Activated CD8-positive, alpha-beta memory T cell treated with anti-CD3 and anti-CD28 coated beads, Interleukin-2, amount 10 ng/mL, durations not matched to agents 7 days and 5 days (primary cell): ENCODE results near the gene CERS6. TPM values are rescaled to one million over a fixed set of nuclear protein-coding genes. Genes with fewer than 3 reads are reported as not detected.

Experiments used
- ATAC-seq: fragments of 150-1000 bp; cut with Tn5 transposase; one replicate; pipeline ENCODE4 v1.10.0; 2021; ENCODE audit warnings: moderate library complexity
- CTCF ChIA-PET: fragments of 350-600 bp; sonication (Branson Sonifier 250); formaldehyde crosslinking; loops from one replicate; lab custom pipeline; 2021; ENCODE audit warnings: antibody characterized with exemption; lab: Charles Lee
- DNase-seq: peaks from one replicate; pipeline ENCODE4 v3.0.0-alpha.2; 2020
- H3K27ac Mint-ChIP-seq: one replicate; pipeline ENCODE4 v1.8.0; 2021; ENCODE audit warnings: mild to moderate bottlenecking, mixed read lengths
- H3K27me3 Mint-ChIP-seq: one replicate; pipeline ENCODE4 v1.8.0; 2021; ENCODE audit warnings: mixed read lengths
- H3K36me3 Mint-ChIP-seq: one replicate; pipeline ENCODE4 v1.8.0; 2021; ENCODE audit warnings: mild to moderate bottlenecking, mixed read lengths
- H3K4me1 Mint-ChIP-seq: one replicate; pipeline ENCODE4 v1.8.0; 2021; ENCODE audit warnings: mixed read lengths
- H3K4me3 Mint-ChIP-seq: one replicate; pipeline ENCODE4 v1.8.0; 2021; ENCODE audit warnings: mild to moderate bottlenecking, moderate library complexity, mixed read lengths
- H3K9me3 Mint-ChIP-seq: one replicate; pipeline ENCODE4 v1.8.0; 2022; ENCODE audit warnings: low read depth, mixed read lengths
- total RNA-seq, 2 experiments: library from RNA; stranded (reverse); gene quantifications; one replicate each; pipeline ENCODE4 v1.2.3, GENCODE V29; 2021

CERS6 gene
- total RNA-seq, 2 experiments from 2014 or later, result 5.0 to 12.7 TPM

DNA sequence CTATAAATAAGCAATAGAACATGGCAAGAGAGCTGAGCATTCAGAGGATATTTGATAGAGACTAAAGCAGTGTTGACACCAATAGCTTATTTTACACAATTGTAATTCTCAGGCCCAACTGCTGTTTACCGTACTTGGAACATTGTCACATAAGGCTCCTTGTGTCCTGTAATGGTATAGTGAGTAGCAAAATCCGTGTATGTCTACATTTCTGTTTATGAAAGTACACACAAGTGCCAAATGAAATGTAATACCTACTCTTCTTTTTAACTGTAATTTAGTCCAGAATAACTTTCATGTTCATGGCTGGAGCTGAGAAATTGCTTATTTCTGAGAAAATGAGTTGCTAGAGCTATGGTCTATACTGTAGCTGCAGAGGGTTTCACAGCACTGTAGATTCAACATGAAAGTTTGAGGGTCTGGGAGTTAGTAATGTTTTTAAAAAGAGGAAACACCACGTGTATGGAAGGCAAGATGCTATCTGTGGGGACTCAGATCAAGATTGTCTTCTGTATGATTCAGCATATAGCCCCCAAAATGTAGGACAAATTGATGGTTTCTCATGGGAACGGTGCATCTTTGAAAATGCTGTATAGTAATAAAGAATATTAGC is 236.2 kb downstream of the CERS6 start:
- H3K36me3 Mint-ChIP-seq, result peaks cover 13% of the 10 kb centered on the region
- CTCF ChIA-PET, result no interaction called here
- DNase-seq (no peak), ATAC-seq (peak; percentile 86)
- H3K27ac Mint-ChIP-seq, result peak overlapping the region; percentile 6
- H3K4me3 Mint-ChIP-seq, result no peak overlapping the region
- H3K27me3 Mint-ChIP-seq, result no peaks in the 10 kb centered on the region
- H3K4me1 Mint-ChIP-seq, result peaks cover 18% of the 10 kb centered on the region
- H3K9me3 Mint-ChIP-seq, result no peaks in the 10 kb centered on the region

DNA sequence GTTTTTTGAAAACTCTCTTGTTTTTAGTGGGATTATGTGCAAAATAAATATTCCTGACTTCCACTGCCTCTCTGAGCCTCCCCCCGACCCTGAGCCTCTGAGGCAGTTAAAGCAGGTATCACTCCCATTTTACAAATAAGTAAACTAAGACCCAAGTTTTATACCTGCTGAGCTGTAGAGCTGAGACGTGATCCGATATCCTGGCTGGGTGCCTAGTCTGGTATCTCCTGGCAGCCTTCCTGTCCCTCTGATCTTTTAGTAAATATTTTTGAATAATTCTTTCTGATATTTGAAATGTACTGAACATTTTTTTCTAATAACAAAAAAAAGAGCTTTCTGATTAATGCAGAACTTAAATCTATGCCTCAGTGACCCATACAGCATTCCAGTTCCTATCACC is 238.1 kb downstream of the CERS6 start:
- H3K4me3 Mint-ChIP-seq, result no peak overlapping the region
- H3K27me3 Mint-ChIP-seq, result no peaks in the 10 kb centered on the region
- no peak overlapping the region for H3K27ac Mint-ChIP-seq
- peaks cover 18% of the 10 kb centered on the region for H3K4me1 Mint-ChIP-seq
- CTCF ChIA-PET, result no interaction called here
- no peak for ATAC-seq
- no peaks in the 10 kb centered on the region for H3K9me3 Mint-ChIP-seq
- H3K36me3 Mint-ChIP-seq, result peaks cover 17% of the 10 kb centered on the region
- no peak for DNase-seq

DNA sequence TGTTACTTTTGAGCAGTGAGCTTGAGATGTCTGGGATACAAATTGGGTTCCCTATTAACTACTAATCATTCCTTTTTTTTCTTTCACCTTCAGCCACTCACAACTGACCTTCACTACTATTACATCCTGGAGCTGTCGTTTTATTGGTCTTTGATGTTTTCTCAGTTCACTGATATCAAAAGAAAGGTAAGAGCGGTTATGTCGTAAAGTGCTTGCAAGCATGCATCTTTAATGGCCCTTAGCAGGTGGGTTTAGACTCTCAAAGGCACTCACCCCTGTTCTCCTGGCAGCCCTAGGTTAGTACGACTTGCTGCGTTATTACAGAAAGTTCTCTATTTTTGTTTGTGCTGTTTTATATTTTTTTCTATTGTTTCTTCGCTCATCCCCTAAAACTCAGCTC is 238.8 kb downstream of the CERS6 start:
- CTCF ChIA-PET, result no interaction called here
- no peaks in the 10 kb centered on the region for H3K27me3 Mint-ChIP-seq
- no peak overlapping the region for H3K4me3 Mint-ChIP-seq
- ATAC-seq (no peak), DNase-seq (no peak)
- no peaks in the 10 kb centered on the region for H3K9me3 Mint-ChIP-seq
- peaks cover 17% of the 10 kb centered on the region for H3K36me3 Mint-ChIP-seq
- H3K4me1 Mint-ChIP-seq, result peaks cover 18% of the 10 kb centered on the region
- no peak overlapping the region for H3K27ac Mint-ChIP-seq

DNA sequence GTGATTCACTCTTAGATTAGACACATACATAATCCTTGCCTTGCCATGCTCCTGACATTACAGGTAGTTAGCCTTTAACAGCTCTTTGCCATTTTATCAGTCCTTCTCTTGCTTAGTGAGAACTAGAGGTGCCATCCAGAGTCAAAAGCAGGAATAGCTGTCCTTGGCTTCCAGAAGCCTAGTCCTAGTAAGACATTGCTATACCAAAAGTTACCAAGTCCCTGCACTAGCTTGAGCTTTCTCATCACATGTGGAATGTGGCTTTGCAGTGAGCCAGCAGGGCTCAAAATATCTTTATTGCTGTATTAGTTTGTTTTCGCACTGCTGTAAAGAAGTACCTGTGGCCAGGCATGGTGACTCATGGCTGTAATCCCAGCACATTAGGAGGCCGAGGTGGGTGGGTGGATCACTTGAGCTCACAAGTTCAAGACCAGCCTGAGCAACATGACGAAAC is 241.6 kb downstream of the CERS6 start:
- Mint-ChIP-seq H3K4me1 (no peaks in the 10 kb centered on the region), H3K4me3 (no peak overlapping the region), H3K9me3 (no peaks in the 10 kb centered on the region), H3K27ac (no peak overlapping the region), H3K27me3 (no peaks in the 10 kb centered on the region), H3K36me3 (peaks cover 10% of the 10 kb centered on the region)
- DNase-seq (no peak), ATAC-seq (no peak)
- CTCF ChIA-PET, result interaction anchor here (1.3 kb wide), 1 partner anchor 351 kb away, joined by 3 read pairs; no protein-coding TSS in a partner anchor

DNA sequence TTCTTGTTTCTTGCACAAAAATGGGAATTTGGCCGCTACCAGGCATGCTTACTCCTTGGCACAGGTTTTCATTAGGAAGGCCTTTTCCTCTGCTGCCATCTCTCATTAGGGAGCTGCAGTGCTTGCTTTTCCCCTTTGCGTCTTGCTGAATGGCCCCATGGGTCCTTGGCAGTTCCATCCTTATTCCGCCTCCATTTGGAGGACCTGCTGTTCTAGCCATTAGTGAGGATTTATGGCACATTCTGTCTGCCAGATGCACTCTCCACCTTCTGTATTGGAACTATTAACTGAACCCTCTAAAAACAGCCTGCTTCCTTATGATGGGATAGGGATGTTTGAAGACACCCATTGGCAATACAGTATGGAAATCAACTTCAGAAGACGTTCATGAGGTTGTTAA is 242.9 kb downstream of the CERS6 start:
- no peak overlapping the region for H3K4me3 Mint-ChIP-seq
- peaks cover 10% of the 10 kb centered on the region for H3K36me3 Mint-ChIP-seq
- ATAC-seq (no peak), DNase-seq (no peak)
- no peaks in the 10 kb centered on the region for H3K27me3 Mint-ChIP-seq
- no peak overlapping the region for H3K27ac Mint-ChIP-seq
- no peaks in the 10 kb centered on the region for H3K4me1 Mint-ChIP-seq
- H3K9me3 Mint-ChIP-seq, result no peaks in the 10 kb centered on the region
- CTCF ChIA-PET, result no interaction called here

DNA sequence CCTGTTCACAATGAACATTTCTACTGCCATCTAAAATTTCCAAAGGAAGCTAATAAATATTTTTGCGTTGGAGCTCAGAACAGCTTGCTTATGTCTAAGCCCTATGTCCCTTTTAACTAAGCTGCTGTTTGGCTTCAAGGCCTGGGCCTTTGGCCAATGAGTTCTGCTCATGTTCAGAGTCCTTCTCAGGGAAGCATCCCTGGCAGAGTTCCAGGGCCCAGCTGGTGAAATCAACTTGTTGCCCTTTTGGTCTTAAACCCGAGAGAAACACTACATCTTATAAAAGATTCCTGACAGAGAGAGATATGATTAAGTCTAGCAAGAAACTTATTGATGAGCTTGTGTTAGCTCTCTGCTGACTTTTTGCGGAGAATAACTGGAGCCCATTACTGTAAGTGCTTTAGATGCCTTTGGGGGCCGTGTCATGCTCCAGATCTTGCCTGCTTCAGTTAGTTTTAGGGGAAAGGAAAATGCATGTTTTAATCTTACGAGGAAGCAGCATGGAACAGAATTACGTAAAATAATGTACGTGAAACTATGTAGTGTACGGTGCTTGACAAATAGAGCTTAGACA is 243.9 kb downstream of the CERS6 start:
- H3K36me3 Mint-ChIP-seq, result peaks cover 8% of the 10 kb centered on the region

DNA sequence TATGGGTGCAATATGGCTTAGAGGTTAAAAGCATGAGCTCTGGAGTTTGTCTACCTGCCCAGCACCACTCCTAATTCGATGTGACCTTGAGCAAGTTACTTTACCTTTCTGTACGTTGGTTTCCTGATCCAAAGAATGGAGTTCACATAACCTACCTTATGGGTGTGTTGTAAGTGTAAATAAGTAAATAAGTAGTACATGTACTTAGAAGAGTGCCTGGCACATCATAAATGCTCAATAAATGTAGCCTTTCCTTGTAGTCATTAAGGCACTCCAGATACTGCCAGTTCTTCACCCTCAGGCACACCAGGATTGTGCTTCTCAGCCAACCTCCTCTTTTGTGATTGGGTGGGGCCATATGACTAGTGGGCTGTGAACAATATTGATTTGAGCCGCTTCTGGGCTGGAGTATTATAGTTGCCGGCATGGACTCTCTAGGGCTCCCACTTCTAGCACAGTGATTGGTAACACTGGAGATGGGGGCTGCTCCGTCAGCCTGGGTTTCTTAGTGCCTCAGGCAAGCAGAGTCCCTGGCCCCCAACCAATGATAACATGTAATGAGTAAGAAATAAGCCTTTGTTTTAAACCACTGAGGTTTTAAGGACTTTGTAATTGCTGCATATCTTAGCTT is 244.7 kb downstream of the CERS6 start:
- H3K4me1 Mint-ChIP-seq, result no peaks in the 10 kb centered on the region
- no peak overlapping the region for H3K27ac Mint-ChIP-seq
- CTCF ChIA-PET, result no interaction called here
- H3K36me3 Mint-ChIP-seq, result peaks cover 4% of the 10 kb centered on the region
- no peak overlapping the region for H3K4me3 Mint-ChIP-seq
- H3K27me3 Mint-ChIP-seq, result no peaks in the 10 kb centered on the region
- no peak for ATAC-seq
- no peaks in the 10 kb centered on the region for H3K9me3 Mint-ChIP-seq
- no peak for DNase-seq

More for the DNA sequence above, 243.9 kb downstream of the CERS6 start:
- CTCF ChIA-PET, result no interaction called here
- no peaks in the 10 kb centered on the region for H3K9me3 Mint-ChIP-seq
- H3K4me1 Mint-ChIP-seq, result no peaks in the 10 kb centered on the region
- H3K27ac Mint-ChIP-seq, result no peak overlapping the region
- no peak overlapping the region for H3K4me3 Mint-ChIP-seq
- ATAC-seq, result no peak
- DNase-seq, result no peak
- no peaks in the 10 kb centered on the region for H3K27me3 Mint-ChIP-seq

DNA sequence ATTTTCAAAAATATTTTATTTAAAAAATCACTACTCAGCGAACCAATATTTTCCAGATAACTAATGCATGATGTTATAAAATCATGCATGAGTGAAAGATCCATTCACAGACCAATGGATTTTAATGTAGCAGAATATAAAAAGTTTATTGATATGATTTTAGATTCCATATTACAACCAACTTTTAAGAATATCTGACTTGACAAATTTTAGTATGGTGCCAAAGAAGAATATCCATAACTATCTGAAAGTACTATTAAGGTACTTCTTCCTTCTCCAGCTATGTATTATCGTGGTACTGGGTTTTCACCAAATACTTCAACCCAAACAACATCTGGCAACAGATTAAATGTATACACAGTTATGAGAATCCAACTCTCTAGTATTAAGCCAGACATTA is 246.5 kb downstream of the CERS6 start:
- CTCF ChIA-PET, result interaction anchor here (2.1 kb wide), 1 partner anchor 356 kb away, joined by 6 read pairs; no protein-coding TSS in a partner anchor
- Mint-ChIP-seq H3K27me3 (no peaks in the 10 kb centered on the region), H3K36me3 (peaks cover 4% of the 10 kb centered on the region), H3K4me1 (no peaks in the 10 kb centered on the region), H3K27ac (no peak overlapping the region), H3K4me3 (no peak overlapping the region), H3K9me3 (no peaks in the 10 kb centered on the region)
- DNase-seq (no peak), ATAC-seq (no peak)

DNA sequence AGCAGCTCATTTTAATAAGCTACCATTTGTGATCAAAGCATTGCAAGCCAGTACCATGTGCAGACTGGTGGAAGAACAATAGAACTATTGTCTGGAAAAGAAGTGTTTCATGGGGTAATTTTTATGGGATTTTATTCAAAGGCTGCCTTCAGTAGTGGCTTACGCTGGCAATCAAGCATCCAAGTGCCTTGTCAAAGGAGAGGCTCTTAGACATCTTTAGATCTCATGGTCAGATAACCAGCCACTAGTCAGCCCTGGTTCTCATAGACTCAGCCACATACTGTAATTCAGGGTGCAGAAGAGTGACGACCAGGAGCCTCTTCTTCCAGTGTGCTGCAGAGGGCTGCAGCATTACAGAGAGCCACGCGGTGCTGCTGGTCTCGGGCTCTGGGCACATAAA is 247.9 kb downstream of the CERS6 start:
- no peak overlapping the region for H3K4me3 Mint-ChIP-seq
- peaks cover 2% of the 10 kb centered on the region for H3K36me3 Mint-ChIP-seq
- no peak for DNase-seq
- H3K27ac Mint-ChIP-seq, result no peak overlapping the region
- H3K4me1 Mint-ChIP-seq, result no peaks in the 10 kb centered on the region
- no peak for ATAC-seq
- H3K9me3 Mint-ChIP-seq, result no peaks in the 10 kb centered on the region
- CTCF ChIA-PET, result interaction anchor here (2.1 kb wide), 1 partner anchor 357 kb away, joined by 6 read pairs; no protein-coding TSS in a partner anchor
- no peaks in the 10 kb centered on the region for H3K27me3 Mint-ChIP-seq

DNA sequence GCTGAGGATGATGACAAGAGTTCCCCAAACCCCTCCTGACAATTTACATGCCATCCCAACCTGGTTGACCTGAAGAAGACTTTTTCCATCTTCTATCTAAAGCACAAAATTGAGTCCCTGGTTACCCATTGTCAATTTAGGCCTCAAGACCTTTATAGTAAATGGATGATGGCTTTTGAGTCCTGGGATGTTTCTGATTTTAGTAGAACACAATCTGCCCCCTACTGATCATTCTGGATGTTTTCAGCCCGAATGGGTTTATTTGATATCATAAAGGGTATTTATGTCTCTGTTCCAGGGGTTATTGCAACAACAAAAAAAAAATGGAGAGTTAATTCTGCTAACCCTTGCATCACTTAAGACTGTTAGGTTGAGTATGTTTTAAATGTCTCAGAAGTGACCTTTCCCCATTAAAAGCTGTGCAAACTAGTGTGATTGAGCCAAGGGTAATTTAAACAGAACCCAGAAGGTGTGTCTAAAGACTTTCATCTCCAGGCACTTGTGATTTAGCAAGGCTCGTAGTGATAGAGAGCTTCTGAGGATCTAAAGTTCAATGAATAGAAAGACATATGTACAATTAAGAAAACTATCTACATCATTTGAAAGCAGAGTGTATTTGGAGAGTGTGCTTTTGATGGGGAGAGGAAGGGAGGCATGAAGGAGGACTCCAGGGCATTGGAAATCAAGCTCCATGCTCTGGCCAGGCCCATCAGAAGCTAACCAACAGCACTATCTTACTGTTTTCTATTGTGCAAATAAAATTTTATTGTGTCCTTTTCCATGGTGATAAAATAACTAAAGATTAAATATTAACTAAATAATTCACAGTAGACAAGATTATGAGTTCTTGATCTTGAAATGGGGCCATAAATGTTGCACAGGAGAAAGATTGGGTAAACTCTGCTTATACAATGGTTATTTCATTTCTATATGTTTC is 249.7 kb downstream of the CERS6 start:
- CTCF ChIA-PET, result interaction anchor here (1.5 kb wide), 1 partner anchor 359 kb away, joined by 7 read pairs; no protein-coding TSS in a partner anchor
- DNase-seq, result no peak
- ATAC-seq, result no peak
- H3K27me3 Mint-ChIP-seq, result no peaks in the 10 kb centered on the region
- H3K4me3 Mint-ChIP-seq, result no peak overlapping the region
- H3K36me3 Mint-ChIP-seq, result no peaks in the 10 kb centered on the region
- H3K27ac Mint-ChIP-seq, result no peak overlapping the region
- no peaks in the 10 kb centered on the region for H3K9me3 Mint-ChIP-seq
- no peaks in the 10 kb centered on the region for H3K4me1 Mint-ChIP-seq

DNA sequence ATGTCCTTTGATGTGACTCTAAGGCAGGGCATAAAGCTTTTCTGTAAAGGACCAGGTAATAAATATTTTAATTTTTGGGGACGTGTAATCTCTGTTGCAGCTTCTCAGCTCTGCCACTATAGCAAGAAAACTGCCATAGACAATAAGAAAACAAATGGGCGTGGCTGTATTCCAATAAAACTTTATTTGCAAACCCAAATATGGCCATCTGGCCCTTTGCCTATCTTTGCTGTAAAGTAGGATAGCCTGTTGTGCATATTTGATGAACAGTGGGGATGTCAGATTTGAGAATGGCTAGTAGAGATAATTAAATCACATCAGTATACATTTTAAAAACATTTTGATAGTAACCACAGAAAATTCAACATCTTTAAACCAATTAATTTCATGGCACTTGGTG is 250.7 kb downstream of the CERS6 start:
- CTCF ChIA-PET, result no interaction called here
- Mint-ChIP-seq H3K27ac (no peak overlapping the region), H3K27me3 (no peaks in the 10 kb centered on the region), H3K36me3 (no peaks in the 10 kb centered on the region), H3K4me3 (no peak overlapping the region), H3K9me3 (no peaks in the 10 kb centered on the region), H3K4me1 (no peaks in the 10 kb centered on the region)
- ATAC-seq (no peak), DNase-seq (no peak)

DNA sequence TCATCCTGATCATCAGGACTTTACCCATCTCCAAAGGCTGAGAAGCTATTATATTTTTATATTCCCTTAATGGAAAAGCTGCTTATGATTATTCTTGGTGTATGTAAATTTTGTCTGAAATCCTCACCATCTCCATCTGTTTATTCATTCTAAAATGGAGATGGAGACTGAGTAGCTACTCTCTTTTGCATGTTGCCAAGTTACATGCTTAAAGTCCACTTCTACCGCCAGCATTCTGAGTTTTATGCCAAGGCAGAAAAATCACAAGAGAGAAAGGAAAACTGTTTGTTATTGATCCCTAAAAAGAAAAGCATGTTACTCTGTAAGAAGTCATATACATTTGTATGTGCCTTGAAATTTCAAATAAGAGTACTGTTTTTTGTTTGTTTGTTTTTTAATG is 252.0 kb downstream of the CERS6 start:
- Mint-ChIP-seq H3K4me3 (no peak overlapping the region), H3K9me3 (no peaks in the 10 kb centered on the region), H3K27ac (no peak overlapping the region), H3K27me3 (no peaks in the 10 kb centered on the region), H3K36me3 (no peaks in the 10 kb centered on the region), H3K4me1 (no peaks in the 10 kb centered on the region)
- no peak for ATAC-seq
- DNase-seq, result no peak
- CTCF ChIA-PET, result interaction anchor here (1.1 to 1.3 kb wide), 2 partner anchors 33 to 360 kb away, joined by 3 read pairs; no protein-coding TSS in a partner anchor
